ENCODE measurements around the gene SP140. TPM values are rescaled to one million over a fixed set of nuclear protein-coding genes. Genes with fewer than 3 reads are reported as not detected.

Gene SP140
- total RNA-seq, 1 experiment from 2014 or later = 2.6 TPM

GRCh38 chr2:230330725-230331124 is 105.2 kb downstream of the SP140 start:
- RAD21 ChIA-PET (ENCODE audit: low non-redundant PET in 1 of 2, low total read pairs in 2 of 2, uncharacterized antibody in 2 of 2, unreplicated experiment in 2 of 2) = no interaction called here
- Histone ChIP-seq H3K27ac (ENCODE audit: low read depth, low read length) (no peak overlapping the region), H3K79me2 (ENCODE audit: insufficient read depth, low read length) (peaks cover 26% of the 10 kb centered on the region), H3K9ac (ENCODE audit: low read length) (no peak overlapping the region), H3K9me3 (ENCODE audit: control insufficient read depth in 1 of 2, insufficient read depth in 1 of 2, low read depth in 1 of 2, low read length in 2 of 2) (no peaks in the 10 kb centered on the region), H3K4me1 (ENCODE audit: control insufficient read depth in 1 of 2, insufficient read depth in 2 of 2, low read length in 2 of 2) (peaks cover 3 to 21% of the 10 kb centered on the region in 2 experiments; a peak in 3 of 4 replicates), H3K9me2 (ENCODE audit: insufficient read depth) (no peaks in the 10 kb centered on the region), H3K4me2 (ENCODE audit: low read length) (no peak overlapping the region), H2AFZ (ENCODE audit: low read depth, low read length, poor library complexity, severe bottlenecking) (no peak overlapping the region), H3K27me3 (ENCODE audit: insufficient read depth, low read length) (no peaks in the 10 kb centered on the region), H3K4me3 (replicated peaks in 1 of 2; ENCODE audit: low read depth in 1 of 2, low read length in 2 of 2) (no peak overlapping the region), H4K20me1 (ENCODE audit: insufficient read depth) (no peaks in the 10 kb centered on the region), H3K36me3 (ENCODE audit: control insufficient read depth in 1 of 2, insufficient read depth in 2 of 2, low read length in 2 of 2) (no peaks in the 10 kb centered on the region)
- no peak for DNase-seq (ENCODE audit: low read depth, low spot score)
- ATAC-seq = no peak
- POLR2A ChIA-PET = no interaction called here
- no TSS peak for BruUV-seq (replicated peaks)
- TF ChIP-seq CEBPB (IDR thresholded peaks at IDR 0.05; ENCODE audit: low read depth) (no peak), EZH2phosphoT487 (IDR thresholded peaks at IDR 0.05; ENCODE audit: borderline replicate concordance) (no peak), POLR2A (IDR thresholded peaks at IDR 0.05; ENCODE audit: borderline replicate concordance, extremely low read depth, insufficient read depth, insufficient read length) (no peak), CBX3 (IDR thresholded peaks at IDR 0.05; ENCODE audit: low read depth) (no peak), SRF (IDR thresholded peaks at IDR 0.05; ENCODE audit: low read depth) (no peak), FOSL1 (IDR thresholded peaks at IDR 0.05; ENCODE audit: low read depth) (no peak), RAD21 (IDR thresholded peaks at IDR 0.05; ENCODE audit: low read depth) (no peak), EGR1 (IDR thresholded peaks at IDR 0.05; ENCODE audit: low read depth) (no peak), SIN3A (IDR thresholded peaks at IDR 0.05; ENCODE audit: low read depth) (no peak), JUND (IDR thresholded peaks at IDR 0.05) (no peak), REST (IDR thresholded peaks at IDR 0.05; ENCODE audit: low read depth) (no peak), YY1 (IDR thresholded peaks at IDR 0.05; ENCODE audit: extremely low read depth, insufficient replicate concordance, low read depth, low read length) (no peak), TCF7L2 (IDR thresholded peaks at IDR 0.05; ENCODE audit: borderline replicate concordance, extremely low read depth, insufficient read depth, insufficient read length) (no peak), ZNF274 (IDR thresholded peaks at IDR 0.05; ENCODE audit: low read depth, low read length) (no peak), ZFX (IDR thresholded peaks at IDR 0.05) (no peak), POLR2AphosphoS5 (IDR thresholded peaks at IDR 0.05; ENCODE audit: low read depth, low read length) (no peak), MAX (IDR thresholded peaks at IDR 0.05) (no peak), ELF1 (IDR thresholded peaks at IDR 0.05; ENCODE audit: borderline replicate concordance, low read depth) (no peak)
- TF ChIP-seq, protein P1, sequence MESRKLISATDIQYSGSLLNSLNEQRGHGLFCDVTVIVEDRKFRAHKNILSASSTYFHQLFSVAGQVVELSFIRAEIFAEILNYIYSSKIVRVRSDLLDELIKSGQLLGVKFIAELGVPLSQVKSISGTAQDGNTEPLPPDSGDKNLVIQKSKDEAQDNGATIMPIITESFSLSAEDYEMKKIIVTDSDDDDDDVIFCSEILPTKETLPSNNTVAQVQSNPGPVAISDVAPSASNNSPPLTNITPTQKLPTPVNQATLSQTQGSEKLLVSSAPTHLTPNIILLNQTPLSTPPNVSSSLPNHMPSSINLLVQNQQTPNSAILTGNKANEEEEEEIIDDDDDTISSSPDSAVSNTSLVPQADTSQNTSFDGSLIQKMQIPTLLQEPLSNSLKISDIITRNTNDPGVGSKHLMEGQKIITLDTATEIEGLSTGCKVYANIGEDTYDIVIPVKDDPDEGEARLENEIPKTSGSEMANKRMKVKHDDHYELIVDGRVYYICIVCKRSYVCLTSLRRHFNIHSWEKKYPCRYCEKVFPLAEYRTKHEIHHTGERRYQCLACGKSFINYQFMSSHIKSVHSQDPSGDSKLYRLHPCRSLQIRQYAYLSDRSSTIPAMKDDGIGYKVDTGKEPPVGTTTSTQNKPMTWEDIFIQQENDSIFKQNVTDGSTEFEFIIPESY (IDR thresholded peaks at IDR 0.05; ENCODE audit: extremely low read depth, insufficient replicate concordance, low read length) = no peak
- intact Hi-C loops (cut with micrococcal nuclease) = loop anchor here (10.0 kb wide), 1 partner anchor 464 kb away; no protein-coding TSS in a partner anchor
- CTCF ChIA-PET = no interaction called here
